ENCODE measurements around the gene AGO4. TPM values are rescaled to one million over a fixed set of nuclear protein-coding genes. Genes with fewer than 3 reads are reported as not detected.
"Not testable (repeated sequence)": the region's sequence is repeated elsewhere in the genome, so short reads cannot be mapped to it uniquely, and the experiment has no call there.

The AGO4 gene
- polyA plus RNA-seq, 2 of the 4 experiments (the other 2 are of a cell fraction): 3.1 to 4.7 TPM

DNA sequence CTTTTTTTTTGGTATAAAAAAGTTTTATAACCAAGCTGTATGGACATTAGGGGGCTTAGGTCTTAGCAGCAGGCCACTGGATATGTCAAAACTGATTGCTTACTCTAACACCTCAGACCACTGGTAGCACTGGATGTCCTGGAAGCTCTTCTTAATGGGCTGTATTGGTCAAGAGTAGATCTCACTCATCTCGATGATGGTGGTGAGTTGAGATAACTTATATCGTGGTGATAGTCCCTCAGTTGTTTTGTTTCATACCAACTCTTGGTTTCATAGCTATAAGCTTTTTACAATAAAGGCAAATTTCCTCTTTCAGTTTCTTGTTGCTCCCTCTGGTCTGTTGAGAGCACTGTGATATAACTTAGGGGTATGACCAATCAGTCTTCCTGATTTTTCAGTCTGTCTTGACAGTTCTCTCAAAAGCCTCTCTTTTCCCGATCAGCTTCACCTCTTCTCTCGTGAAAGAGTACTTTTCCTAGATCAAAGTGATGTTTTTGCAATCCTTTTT, 65.5 kb downstream of the AGO4 start:
- DNase-seq (ENCODE audit: low read depth in 1 of 2, low spot score in 1 of 2) (no peak), FAIRE-seq (no peak), ATAC-seq (no peak)
- no peak for TF ChIP-seq KDM1A (IDR thresholded peaks at IDR 0.05; ENCODE audit: low read depth)
- 70% methylated on average over 4 of the region's 4 CpGs for WGBS (ENCODE audit: missing lambda C conversion rate)
- Histone ChIP-seq H3K4me3 (no peak overlapping the region), H3K4me2 (no peak overlapping the region), H3K27ac (no peak overlapping the region), H3K9me3 (no peaks in the 10 kb centered on the region), H3K4me1 (no peaks in the 10 kb centered on the region)
- CTCF ChIA-PET: interaction anchor here (0.8 to 3.4 kb wide), 2 partner anchors 9 to 141 kb away, joined by 3 to 25 read pairs; partner anchors contain the start of gene AGO1
- POLR2A ChIA-PET: no interaction called here

DNA sequence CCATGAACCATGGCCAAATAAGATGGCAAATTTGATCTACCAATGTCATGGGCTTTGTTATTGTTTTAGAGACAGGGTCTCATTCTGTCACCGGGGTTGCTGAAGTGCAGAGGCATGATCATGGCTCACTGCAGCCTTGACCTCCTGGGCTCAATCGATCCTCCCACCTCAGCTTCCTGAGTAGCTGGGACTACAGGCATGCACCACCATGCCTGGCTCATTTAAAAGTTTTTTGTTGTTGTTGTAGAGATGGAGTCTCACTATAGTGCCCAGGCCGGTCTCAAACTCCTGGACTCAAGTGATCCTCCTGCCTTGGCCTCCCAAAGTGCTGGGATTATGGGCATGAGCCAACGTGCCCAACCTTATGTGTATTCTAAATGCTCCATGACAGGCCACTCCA, 66.3 kb downstream of the AGO4 start:
- POLR2A ChIA-PET; H3K4me1 ChIP-seq; H3K9me3 ChIP-seq; FAIRE-seq; DNase-seq (ENCODE audit: low read depth in 1 of 2, low spot score in 1 of 2); H3K4me2 ChIP-seq; H3K4me3 ChIP-seq; H3K27ac ChIP-seq; ATAC-seq: not testable (repeated sequence)
- CTCF ChIA-PET: interaction anchor here (3.4 kb wide), 1 partner anchor 9 kb away, joined by 25 read pairs; the partner anchor contains the start of gene AGO1
- 31% methylated on average over 4 of the region's 4 CpGs for WGBS (ENCODE audit: missing lambda C conversion rate)

DNA sequence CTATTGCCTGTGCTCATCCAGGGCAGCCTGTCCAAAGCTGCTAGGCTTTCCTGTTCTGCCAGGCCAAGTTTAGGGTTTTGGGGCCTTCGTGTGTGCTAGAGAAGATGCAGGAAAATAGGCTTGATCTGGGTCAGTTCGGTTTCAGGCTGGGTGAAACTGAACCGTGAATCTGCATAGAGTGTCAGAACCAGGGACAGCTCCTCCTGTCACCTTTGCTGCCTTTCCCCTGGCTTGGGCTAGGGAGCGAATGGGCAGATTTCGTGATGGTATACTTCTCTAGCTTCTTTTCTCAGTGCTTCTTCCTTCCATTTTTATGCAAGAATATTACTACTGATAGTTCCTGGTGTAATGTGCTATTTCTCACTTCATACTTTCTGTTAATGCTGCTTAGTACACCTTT, 69.2 kb downstream of the AGO4 start:
- no peak overlapping the region for H3K27ac ChIP-seq
- H3K9me3 ChIP-seq: no peaks in the 10 kb centered on the region
- WGBS (ENCODE audit: missing lambda C conversion rate): 52% methylated on average over 5 of the region's 5 CpGs
- POLR2A ChIA-PET: no interaction called here
- CTCF ChIA-PET: no interaction called here
- H3K4me3 ChIP-seq: no peak overlapping the region
- TF ChIP-seq, protein P1, sequence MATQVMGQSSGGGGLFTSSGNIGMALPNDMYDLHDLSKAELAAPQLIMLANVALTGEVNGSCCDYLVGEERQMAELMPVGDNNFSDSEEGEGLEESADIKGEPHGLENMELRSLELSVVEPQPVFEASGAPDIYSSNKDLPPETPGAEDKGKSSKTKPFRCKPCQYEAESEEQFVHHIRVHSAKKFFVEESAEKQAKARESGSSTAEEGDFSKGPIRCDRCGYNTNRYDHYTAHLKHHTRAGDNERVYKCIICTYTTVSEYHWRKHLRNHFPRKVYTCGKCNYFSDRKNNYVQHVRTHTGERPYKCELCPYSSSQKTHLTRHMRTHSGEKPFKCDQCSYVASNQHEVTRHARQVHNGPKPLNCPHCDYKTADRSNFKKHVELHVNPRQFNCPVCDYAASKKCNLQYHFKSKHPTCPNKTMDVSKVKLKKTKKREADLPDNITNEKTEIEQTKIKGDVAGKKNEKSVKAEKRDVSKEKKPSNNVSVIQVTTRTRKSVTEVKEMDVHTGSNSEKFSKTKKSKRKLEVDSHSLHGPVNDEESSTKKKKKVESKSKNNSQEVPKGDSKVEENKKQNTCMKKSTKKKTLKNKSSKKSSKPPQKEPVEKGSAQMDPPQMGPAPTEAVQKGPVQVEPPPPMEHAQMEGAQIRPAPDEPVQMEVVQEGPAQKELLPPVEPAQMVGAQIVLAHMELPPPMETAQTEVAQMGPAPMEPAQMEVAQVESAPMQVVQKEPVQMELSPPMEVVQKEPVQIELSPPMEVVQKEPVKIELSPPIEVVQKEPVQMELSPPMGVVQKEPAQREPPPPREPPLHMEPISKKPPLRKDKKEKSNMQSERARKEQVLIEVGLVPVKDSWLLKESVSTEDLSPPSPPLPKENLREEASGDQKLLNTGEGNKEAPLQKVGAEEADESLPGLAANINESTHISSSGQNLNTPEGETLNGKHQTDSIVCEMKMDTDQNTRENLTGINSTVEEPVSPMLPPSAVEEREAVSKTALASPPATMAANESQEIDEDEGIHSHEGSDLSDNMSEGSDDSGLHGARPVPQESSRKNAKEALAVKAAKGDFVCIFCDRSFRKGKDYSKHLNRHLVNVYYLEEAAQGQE (IDR thresholded peaks at IDR 0.05): peak; percentile 82
- TF ChIP-seq ZFP36 (IDR thresholded peaks at IDR 0.05; ENCODE audit: borderline replicate concordance, partially characterized antibody): no peak
- 0 out of 6 replicates have a peak, but pooled peaks of 1 of the 2 experiments have one; percentile 29 for ATAC-seq
- no peak for FAIRE-seq
- H3K4me2 ChIP-seq: no peak overlapping the region
- DNase-seq (ENCODE audit: low read depth in 1 of 2, low spot score in 1 of 2): no peak
- no peaks in the 10 kb centered on the region for H3K4me1 ChIP-seq

- no peak for ATAC-seq
- H3K4me3 ChIP-seq: no peak overlapping the region
- no peak overlapping the region for H3K27ac ChIP-seq
- 56% methylated on average over 4 of the region's 4 CpGs for WGBS (ENCODE audit: missing lambda C conversion rate)
- POLR2A ChIA-PET: no interaction called here
- no peak overlapping the region for H3K4me2 ChIP-seq
- DNase-seq (ENCODE audit: low read depth in 1 of 2, low spot score in 1 of 2): no peak
- H3K4me1 ChIP-seq: peaks cover 19% of the 10 kb centered on the region; the same call in 2 of the 3 replicates
- FAIRE-seq: no peak
- TF ChIP-seq HEYL (CRISPR knock-in tag; IDR thresholded peaks at IDR 0.05): no peak
- TF ChIP-seq, protein P1 (IDR thresholded peaks at IDR 0.05): peak; percentile 22; the same call in 1 of the 2 replicates
- H3K9me3 ChIP-seq: no peaks in the 10 kb centered on the region
- CTCF ChIA-PET: interaction anchor here (0.5 to 3.1 kb wide), 7 partner anchors 8 to 81 kb away, joined by 3 to 25 read pairs (median 7); no protein-coding TSS in a partner anchor
Measured at GRCh38 chr1:35881850-35882273, 74.0 kb downstream of the AGO4 start.

DNA sequence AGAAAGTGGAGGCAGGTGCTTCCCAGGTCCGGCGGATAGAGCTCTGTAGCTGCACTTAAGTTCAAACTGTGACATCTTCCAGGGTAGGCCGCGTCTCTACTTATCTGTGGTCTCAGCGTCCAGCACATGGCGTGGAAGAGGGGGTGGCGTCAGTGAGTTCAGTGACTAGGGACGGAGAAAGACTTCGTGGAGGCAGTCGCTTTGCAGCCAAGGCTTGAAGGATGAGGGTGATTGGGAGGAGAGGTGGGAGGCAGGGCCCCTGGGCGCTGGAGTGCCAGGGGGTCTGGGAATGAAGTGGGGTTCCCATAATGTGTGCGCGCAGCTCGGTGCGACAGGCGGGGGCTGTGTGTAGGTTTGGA, 74.7 kb downstream of the AGO4 start:
- H3K4me3 ChIP-seq: no peak overlapping the region; the same call in 2 of the 3 replicates
- ATAC-seq (peak; percentile 22 to 38; a peak in 4 of 6 replicates), DNase-seq (ENCODE audit: low read depth in 1 of 2, low spot score in 1 of 2) (no peak), FAIRE-seq (no peak)
- no peaks in the 10 kb centered on the region for H3K9me3 ChIP-seq
- 56% methylated on average over 16 of the region's 16 CpGs for WGBS (ENCODE audit: missing lambda C conversion rate)
- TF ChIP-seq SREBF2 (IDR thresholded peaks at IDR 0.05): no peak
- TF ChIP-seq, protein P2, sequence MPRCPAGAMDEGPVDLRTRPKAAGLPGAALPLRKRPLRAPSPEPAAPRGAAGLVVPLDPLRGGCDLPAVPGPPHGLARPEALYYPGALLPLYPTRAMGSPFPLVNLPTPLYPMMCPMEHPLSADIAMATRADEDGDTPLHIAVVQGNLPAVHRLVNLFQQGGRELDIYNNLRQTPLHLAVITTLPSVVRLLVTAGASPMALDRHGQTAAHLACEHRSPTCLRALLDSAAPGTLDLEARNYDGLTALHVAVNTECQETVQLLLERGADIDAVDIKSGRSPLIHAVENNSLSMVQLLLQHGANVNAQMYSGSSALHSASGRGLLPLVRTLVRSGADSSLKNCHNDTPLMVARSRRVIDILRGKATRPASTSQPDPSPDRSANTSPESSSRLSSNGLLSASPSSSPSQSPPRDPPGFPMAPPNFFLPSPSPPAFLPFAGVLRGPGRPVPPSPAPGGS (IDR thresholded peaks at IDR 0.05): 0 out of 3 replicates have a peak, but pooled peaks have one; percentile 4
- ChIA-PET CTCF (interaction anchor here (0.5 to 3.1 kb wide), 14 partner anchors 9 to 1766 kb away, joined by 3 to 25 read pairs (median 4); no protein-coding TSS in a partner anchor), POLR2A (no interaction called here)
- H3K4me2 ChIP-seq: peak overlapping the region; percentile 69
- H3K27ac ChIP-seq: no peak overlapping the region
- H3K4me1 ChIP-seq: peaks cover 24% of the 10 kb centered on the region; the same call in 2 of the 3 replicates

All from A549 (cell line).